Stimulated activated CD8-positive, alpha-beta memory T cell treated with anti-CD3 and anti-CD28 coated beads, Interleukin-7, amount 100 ng/mL, for 24 hours (primary cell): ENCODE data around the gene C9orf50.

ENCODE experiments used
- DNase-seq: peaks from one replicate; pipeline ENCODE4 v3.0.0-alpha.2; 2020; ENCODE audit warnings: low read depth

The C9orf50 gene

GRCh38 chr9:129590466-129590865, 30.4 kb downstream of the C9orf50 start:
- no peak for DNase-seq

- no peak for DNase-seq
These were observed 33.2 kb downstream of the C9orf50 start for GRCh38 chr9:129587487-129588262.

- DNase-seq, result no peak
These were observed 34.2 kb downstream of the C9orf50 start for GRCh38 chr9:129586685-129587084.

GRCh38 chr9:129586245-129586644, 34.7 kb downstream of the C9orf50 start:
- DNase-seq, result no peak

- no peak for DNase-seq
These were observed 35.5 kb downstream of the C9orf50 start for GRCh38 chr9:129585352-129585751.

GRCh38 chr9:129584136-129584535, 36.8 kb downstream of the C9orf50 start:
- DNase-seq, result peak; percentile 25

- no peak for DNase-seq
These were observed 37.4 kb downstream of the C9orf50 start for GRCh38 chr9:129583308-129584038.

GRCh38 chr9:129582855-129583254, 38.0 kb downstream of the C9orf50 start:
- no peak for DNase-seq

GRCh38 chr9:129581505-129582189, 39.3 kb downstream of the C9orf50 start:
- DNase-seq, result no peak

- DNase-seq, result no peak
These were observed 40.5 kb downstream of the C9orf50 start for GRCh38 chr9:129580211-129580915.

- no peak for DNase-seq
These were observed 41.6 kb downstream of the C9orf50 start for GRCh38 chr9:129579294-129579693.

GRCh38 chr9:129576546-129577543, 44.1 kb downstream of the C9orf50 start:
- DNase-seq, result no peak

- no peak for DNase-seq
These were observed 45.1 kb downstream of the C9orf50 start for GRCh38 chr9:129575818-129576217.

GRCh38 chr9:129574911-129575585, 45.9 kb downstream of the C9orf50 start:
- DNase-seq, result no peak

- no peak for DNase-seq
These were observed 46.9 kb downstream of the C9orf50 start for GRCh38 chr9:129573977-129574376.

- no peak for DNase-seq
These were observed 48.4 kb downstream of the C9orf50 start for GRCh38 chr9:129572517-129572916.

GRCh38 chr9:129572052-129572425, 48.9 kb downstream of the C9orf50 start:
- no peak for DNase-seq

GRCh38 chr9:129571298-129572051, 49.4 kb downstream of the C9orf50 start:
- no peak for DNase-seq

GRCh38 chr9:129570450-129571297, 50.2 kb downstream of the C9orf50 start:
- DNase-seq, result no peak
